Left ventricle myocardium superior (tissue), 1 donor: Measurements from ENCODE around the gene ATP2B2. TPM values are rescaled to one million over a fixed set of nuclear protein-coding genes. Genes with fewer than 3 reads are reported as not detected.
"Not testable (repeated sequence)": the region's sequence is repeated elsewhere in the genome, so short reads cannot be mapped to it uniquely, and the experiment has no call there.

ENCODE experiments used
- ATAC-seq: fragments of 200-7000 bp; cut with Tn5 transposase; one replicate; pipeline ENCODE4 v1.9.1; 2020; ENCODE audit warnings: mild to moderate bottlenecking, moderate library complexity
- DNase-seq: peaks from one replicate; pipeline ENCODE4 v3.0.0-alpha.2; 2020
- intact Hi-C: fragments of 100-400 bp; cut with micrococcal nuclease; formaldehyde crosslinking; loops from one replicate; pipeline ENCODE4 v1.11.0; 2022
- total RNA-seq: library from RNA; stranded (reverse); fragmentation: NEBNext Ultra II Directional; extraction: Animal tissue kit (Norgen Biotek cat#: 25700); gene quantifications from one replicate; pipeline ENCODE4 v1.2.1, GENCODE V29; 2021
- donor health status: DM: no; HTN: yes; CAD: no; lungs with severe emphysema.

ATP2B2 gene
- total RNA-seq, 1 donor from 2014 or later, result not detected

DNA sequence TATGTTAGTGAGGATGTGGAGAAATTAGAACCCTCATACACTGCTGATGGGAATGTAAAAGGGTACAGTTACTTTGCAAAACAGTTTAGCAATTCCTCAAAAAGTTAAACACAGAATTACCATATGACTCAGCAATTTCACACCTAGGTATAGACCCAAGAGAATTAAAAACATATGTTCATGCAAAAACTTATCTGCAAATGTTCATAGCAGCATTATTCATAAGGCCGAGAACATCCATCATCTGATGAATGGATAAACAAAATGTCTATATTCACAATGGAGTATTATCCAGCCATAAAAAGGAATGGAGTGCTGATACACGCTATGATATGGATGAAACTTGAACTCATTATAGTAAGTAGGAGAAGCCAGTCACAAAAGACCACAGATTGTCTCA lies 194.8 kb downstream of the ATP2B2 start:
- DNase-seq (no peak), ATAC-seq (no peak)
- intact Hi-C loops, result no loop called here

DNA sequence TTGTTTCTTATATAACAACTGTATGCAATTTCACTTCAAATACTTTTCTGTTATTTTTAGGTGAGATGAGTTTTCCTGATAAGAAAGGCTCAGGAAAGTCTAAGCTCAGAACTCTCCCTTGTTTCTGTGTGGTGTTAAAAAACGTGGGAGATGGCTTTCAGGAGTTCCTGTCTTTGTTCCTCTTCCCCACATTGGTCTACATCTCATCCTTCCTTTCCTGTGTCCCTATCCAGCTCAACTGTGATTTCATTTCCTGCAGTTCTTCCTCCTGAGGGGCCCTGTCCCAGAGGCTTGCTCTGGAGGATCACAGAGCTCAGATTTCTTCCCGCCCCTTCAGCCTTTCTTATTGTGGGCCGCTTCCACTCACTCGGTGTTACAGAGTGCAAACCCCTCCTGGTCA lies 195.7 kb downstream of the ATP2B2 start:
- DNase-seq, result no peak
- no peak for ATAC-seq
- intact Hi-C loops, result no loop called here

DNA sequence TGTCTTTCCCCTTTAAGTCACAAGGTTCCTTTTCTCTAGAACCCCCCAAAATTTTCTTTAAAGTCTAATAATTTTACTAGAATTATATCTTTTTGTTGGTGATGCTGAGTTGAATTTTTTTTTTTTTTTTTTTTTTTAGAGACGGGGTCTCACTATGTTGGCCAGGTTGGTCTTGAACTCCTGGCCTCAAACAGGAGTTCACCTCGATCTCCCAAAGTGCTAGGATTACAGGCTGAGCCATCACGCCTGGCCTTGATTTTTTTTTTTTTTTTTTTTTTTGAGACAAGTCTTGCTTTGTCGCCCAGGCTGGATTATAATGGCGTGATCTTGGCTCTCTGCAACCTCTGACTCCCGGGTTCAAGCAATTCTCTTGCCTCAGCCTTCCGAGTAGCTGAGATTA lies 196.7 kb downstream of the ATP2B2 start:
- no peak for ATAC-seq
- no peak for DNase-seq
- intact Hi-C loops, result no loop called here

GRCh38 chr3:10306156-10306555 lies 199.2 kb downstream of the ATP2B2 start:
- ATAC-seq (no peak), DNase-seq (no peak)
- intact Hi-C loops, result no loop called here

DNA sequence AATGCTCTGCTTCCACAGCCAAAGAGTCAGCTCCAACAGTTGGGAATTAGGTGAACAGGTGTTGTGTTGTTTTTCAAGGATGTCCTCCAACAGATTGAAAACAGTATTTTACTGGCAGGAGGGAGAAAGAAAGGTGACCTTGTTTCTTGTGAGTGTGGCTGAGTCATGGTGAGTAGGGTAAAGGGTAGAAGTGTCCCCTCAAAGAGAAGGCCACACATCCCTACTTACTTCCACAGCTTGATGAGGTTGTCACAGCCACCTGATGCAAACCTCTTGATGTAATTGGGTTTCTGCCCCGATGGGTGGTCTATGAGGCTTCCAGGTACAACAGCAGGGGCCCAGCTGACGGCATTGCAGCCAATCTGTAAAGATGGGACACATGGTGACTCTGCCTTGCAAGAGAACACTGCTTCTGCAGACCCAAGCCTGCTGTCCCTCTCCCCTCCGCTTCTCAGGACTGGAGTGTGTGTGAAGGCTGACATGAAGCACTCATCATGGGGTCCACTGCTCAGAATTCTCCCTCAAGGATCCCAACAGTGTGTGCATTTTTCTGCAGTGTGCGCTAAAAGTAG lies 200.0 kb downstream of the ATP2B2 start:
- DNase-seq (no peak), ATAC-seq (no peak)
- intact Hi-C loops, result no loop called here

DNA sequence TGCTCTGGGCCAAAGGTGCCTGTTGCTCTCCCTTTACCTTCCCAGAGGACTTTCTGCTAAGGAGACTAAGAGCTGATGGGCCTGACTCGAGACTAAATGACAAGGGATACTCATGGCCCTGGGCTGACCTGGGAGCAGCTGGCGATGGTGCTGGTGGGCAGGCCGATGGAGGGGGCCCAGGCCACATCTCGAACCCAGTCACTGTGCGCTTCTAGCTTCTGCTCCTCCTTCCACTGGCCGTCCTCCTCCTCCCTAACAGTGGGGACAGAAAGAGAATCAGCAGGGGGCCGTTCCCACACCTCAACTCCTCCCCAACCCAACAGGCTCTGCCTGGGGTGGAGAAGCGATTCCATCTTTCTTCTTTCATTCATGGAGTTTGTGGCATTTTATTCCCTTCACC lies 200.5 kb downstream of the ATP2B2 start:
- intact Hi-C loops, result no loop called here
- DNase-seq (no peak), ATAC-seq (no peak)

GRCh38 chr3:10303785-10304184 lies 201.6 kb downstream of the ATP2B2 start:
- no peak for ATAC-seq
- no peak for DNase-seq
- intact Hi-C loops, result no loop called here

GRCh38 chr3:10303105-10303504 lies 202.3 kb downstream of the ATP2B2 start:
- intact Hi-C loops, result no loop called here
- DNase-seq, result no peak
- ATAC-seq, result no peak

- no peak for DNase-seq
- no peak for ATAC-seq
- intact Hi-C loops, result no loop called here
Observed at GRCh38 chr3:10300087-10300486, 205.3 kb downstream of the ATP2B2 start.

GRCh38 chr3:10299679-10300078 lies 205.7 kb downstream of the ATP2B2 start:
- intact Hi-C loops, result no loop called here
- no peak for ATAC-seq
- no peak for DNase-seq

DNA sequence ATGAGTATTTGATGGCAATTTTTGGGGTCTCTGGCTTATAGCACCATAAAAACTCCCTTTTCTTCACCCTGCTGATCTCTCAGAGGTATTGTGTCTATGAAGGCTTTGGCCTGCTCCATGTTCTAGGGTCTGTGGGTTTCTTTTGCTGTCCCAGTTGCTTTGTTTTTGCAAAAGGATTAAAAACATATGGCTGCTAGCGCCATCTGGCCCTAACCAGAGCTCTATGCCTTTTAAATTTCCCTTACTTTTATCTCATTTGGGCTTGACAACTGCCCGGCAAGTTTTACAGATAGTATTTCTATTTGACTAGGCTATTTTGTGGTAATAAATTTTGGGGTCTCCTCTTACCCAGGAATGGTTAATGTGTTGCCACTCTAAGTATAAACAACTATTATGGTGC lies 206.2 kb downstream of the ATP2B2 start:
- ATAC-seq (no peak), DNase-seq (no peak)
- intact Hi-C loops, result no loop called here

- ATAC-seq, DNase-seq, intact Hi-C loops: not testable (repeated sequence)
Observed at GRCh38 chr3:10298064-10298463, 207.3 kb downstream of the ATP2B2 start.

DNA sequence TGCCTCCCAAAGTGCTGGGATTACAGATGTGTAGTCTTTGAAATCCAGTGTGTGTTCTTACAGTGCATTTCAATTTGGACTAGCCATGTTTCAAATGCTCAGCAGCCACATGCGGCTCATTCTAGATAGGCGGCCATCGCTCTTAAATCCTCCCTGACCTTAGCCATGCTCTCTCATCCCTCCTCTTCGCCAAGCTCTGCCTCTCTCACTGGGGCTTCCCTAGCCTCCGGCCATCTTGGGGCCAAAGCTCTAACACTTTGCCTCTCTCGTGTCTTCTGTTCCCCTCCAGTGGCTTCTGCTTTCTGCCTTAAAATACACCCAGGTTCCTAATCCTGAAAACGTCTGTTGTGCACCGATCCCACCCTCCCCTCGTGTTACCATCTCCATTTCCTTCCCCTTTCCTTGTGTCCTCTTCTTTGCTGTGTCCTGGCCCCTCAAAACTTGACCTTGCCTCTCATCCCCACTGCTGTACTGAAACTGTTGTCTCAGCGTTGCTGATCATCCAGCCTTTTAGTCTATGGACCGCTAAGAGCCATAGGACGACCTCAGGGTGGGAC lies 211.3 kb downstream of the ATP2B2 start:
- DNase-seq (no peak), ATAC-seq (no peak)
- intact Hi-C loops, result no loop called here

- ATAC-seq, result peak; percentile 39
- intact Hi-C loops, result no loop called here
- DNase-seq, result no peak
Observed at GRCh38 chr3:10292505-10293419, 212.6 kb downstream of the ATP2B2 start, which contains the start of gene GHRL. Gene GHRL (minus strand): TSS chr3:10292947. CDS start chr3:10290180, 2,767 bp downstream.

DNA sequence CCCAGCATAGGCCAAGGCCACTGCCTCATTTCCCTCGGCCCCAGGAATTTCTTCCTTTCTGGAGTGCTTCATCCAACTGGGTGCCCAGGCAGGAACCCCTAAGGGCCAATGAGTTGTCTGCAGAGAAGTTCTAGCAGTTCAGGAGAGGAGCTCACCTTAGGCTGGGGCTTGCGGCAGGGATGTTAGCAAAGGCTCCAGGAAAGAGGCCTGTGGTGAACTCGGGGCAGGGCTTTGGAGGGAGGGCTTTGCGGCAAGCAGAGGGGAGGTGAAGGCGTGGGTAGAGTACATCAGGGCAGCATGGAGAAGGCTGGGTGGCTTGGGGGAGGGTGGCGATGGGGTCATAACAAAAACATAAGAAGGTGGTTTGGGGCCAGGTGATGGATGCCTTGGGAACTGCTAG lies 213.7 kb downstream of the ATP2B2 start:
- intact Hi-C loops, result no loop called here

GRCh38 chr3:10290481-10291176 lies 214.8 kb downstream of the ATP2B2 start:
- DNase-seq, result no peak
- intact Hi-C loops, result no loop called here
- no peak for ATAC-seq

More for the DNA sequence above, 213.7 kb downstream of the ATP2B2 start:
- DNase-seq, result no peak
- ATAC-seq, result no peak

DNA sequence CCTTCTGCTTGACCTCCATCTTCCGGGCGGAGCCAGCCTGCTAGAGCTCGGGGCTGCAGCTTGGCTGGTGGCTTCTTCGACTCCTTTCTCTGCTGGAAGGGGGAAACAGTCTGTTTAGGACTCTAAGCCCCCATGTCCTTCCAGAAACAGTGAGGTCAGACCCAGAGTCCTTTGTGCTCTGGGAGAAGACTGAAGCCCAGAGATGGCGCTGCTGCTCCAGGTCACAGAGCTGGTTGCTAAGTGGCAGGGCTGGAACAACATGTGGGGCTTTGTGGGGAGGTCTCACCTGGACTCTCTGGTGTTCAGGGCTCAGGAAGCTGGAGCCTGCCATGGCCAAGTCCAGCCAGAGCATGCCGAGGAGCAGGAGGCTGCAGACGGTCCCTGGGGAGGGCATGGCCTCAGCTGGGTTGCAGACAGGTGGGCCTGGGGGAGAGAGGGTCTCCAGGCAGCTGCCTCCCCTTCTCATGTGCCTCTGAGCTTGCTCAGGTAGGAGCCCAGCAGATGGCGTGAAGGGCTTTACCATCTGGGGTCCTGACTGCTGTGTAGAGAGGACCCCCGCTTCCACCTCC lies 215.5 kb downstream of the ATP2B2 start:
- ATAC-seq, result no peak
- intact Hi-C loops, result no loop called here
- no peak for DNase-seq

DNA sequence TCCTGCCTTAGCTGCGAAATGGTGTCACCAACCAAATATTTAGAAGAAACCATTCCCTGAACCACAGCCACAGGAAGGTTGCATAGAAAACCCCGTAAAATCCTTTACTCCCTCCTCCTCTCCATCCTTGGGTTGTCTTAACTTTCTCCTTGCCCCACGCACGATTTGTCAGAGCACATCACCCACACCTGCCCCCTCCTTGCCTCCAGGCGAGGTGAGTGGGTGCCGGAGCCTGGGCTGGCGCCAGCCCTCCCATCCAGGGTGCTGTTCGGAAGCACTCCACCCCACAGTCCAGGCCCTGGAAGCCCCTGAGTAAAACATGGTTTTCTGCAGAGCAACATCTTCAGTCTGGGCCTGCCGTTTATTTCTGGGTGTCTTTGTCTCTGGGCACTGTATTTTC lies 216.3 kb downstream of the ATP2B2 start:
- DNase-seq (no peak), ATAC-seq (no peak)
- intact Hi-C loops, result no loop called here

DNA sequence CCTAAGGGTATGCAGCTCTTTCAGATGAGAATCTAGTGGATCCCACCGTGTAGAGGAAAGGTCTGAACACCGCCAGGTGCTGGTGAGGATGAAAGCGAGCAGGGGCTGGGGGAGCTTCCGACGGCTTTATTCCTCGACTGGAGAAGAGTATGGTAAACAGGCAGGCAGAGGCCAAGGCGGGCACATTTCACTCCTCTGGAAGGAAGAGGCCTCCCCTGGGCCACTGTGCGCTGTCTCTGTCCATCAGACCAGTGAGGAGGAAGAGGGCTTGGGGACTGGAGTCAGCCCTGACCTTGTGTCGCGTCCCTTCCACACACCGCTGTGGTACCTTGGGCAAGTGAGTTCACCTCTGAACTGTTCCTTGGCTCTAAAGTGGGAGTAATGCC lies 216.8 kb downstream of the ATP2B2 start:
- ATAC-seq, result no peak
- intact Hi-C loops, result no loop called here

More for the DNA sequence above, 216.8 kb downstream of the ATP2B2 start:
- DNase-seq, result no peak
